MCF 10A (cell line): Measurements from ENCODE around the gene VEZF1. TPM values are rescaled to one million over a fixed set of nuclear protein-coding genes. Genes with fewer than 3 reads are reported as not detected.
A peak's percentile ranks its signal among the peaks of the same experiment; 100 is the strongest.

Source experiments
- BruUV-seq: library from RNA; stranded (reverse); fragments of 400-500 nt; replicated peaks from 2 replicates; lab custom pipeline; 2021; lab: Mats Ljungman, UMichigan
- CTCF ChIA-PET: fragments of 300-600 bp; sonication (Branson Sonifier 250); formaldehyde crosslinking; extraction: SDS; loops from one replicate; lab custom pipeline; 2021; ENCODE audit warnings: antibody characterized with exemption, inconsistent platforms; lab: Yijun Ruan, JAX
- POLR2A ChIA-PET: fragments of 300-600, 350-650 bp; sonication (Branson Sonifier 250); formaldehyde crosslinking; extraction: SDS; loops from one replicate; lab custom pipeline; 2020; ENCODE audit warnings: antibody characterized with exemption, inconsistent platforms; lab: Yijun Ruan, JAX
- DNase-seq: peaks from one replicate; pipeline ENCODE4 v3.0.0-alpha.2; 2018; ENCODE audit not compliant: unreplicated experiment
- H3K27ac Mint-ChIP-seq: one replicate; pipeline ENCODE4 v1.8.0; 2022; ENCODE audit warnings: mild to moderate bottlenecking, low read depth, mixed read lengths; ENCODE audit not compliant: unreplicated experiment
- H3K27me3 Mint-ChIP-seq: one replicate; pipeline ENCODE4 v1.8.0; 2022; ENCODE audit warnings: mixed read lengths; ENCODE audit not compliant: insufficient read depth, unreplicated experiment
- H3K36me3 Mint-ChIP-seq: one replicate; pipeline ENCODE4 v1.8.0; 2022; ENCODE audit warnings: mild to moderate bottlenecking, moderate library complexity, mixed read lengths; ENCODE audit not compliant: insufficient read depth, unreplicated experiment
- H3K4me1 Mint-ChIP-seq: one replicate; pipeline ENCODE4 v1.8.0; 2022; ENCODE audit warnings: mixed read lengths; ENCODE audit not compliant: insufficient read depth, unreplicated experiment
- H3K4me3 Mint-ChIP-seq: one replicate; pipeline ENCODE4 v1.8.0; 2022; ENCODE audit warnings: mild to moderate bottlenecking, moderate library complexity, mixed read lengths; ENCODE audit not compliant: unreplicated experiment
- H3K9me3 Mint-ChIP-seq: one replicate; pipeline ENCODE4 v1.8.0; 2022; ENCODE audit warnings: mixed read lengths; ENCODE audit not compliant: unreplicated experiment
- CTCF ChIP-seq: fragments of 200-600 bp; IDR thresholded peaks from one replicate; pipeline ENCODE4 v1.8.0; 2022; ENCODE audit warnings: antibody characterized with exemption, mild to moderate bottlenecking; ENCODE audit not compliant: unreplicated experiment
- intact Hi-C: fragments of 100-400 bp; cut with micrococcal nuclease; formaldehyde crosslinking; loops from 2 replicates; pipeline ENCODE4 v1.14.1; 2022
- total RNA-seq: library from RNA; stranded (reverse); gene quantifications from 2 replicates; pipeline ENCODE4 v1.2.3, GENCODE V29; 2022

VEZF1 gene
- total RNA-seq, 1 experiment from 2014 or later: 66.8 TPM

- ChIA-PET POLR2A (interaction anchor here (1.1 to 1.3 kb wide), 2 partner anchors 14 to 24 kb away, joined by 3 read pairs; no protein-coding TSS in a partner anchor), CTCF (interaction anchor here (1.5 kb wide), 2 partner anchors 19 to 34 kb away, joined by 4 to 7 read pairs; no protein-coding TSS in a partner anchor)
- Mint-ChIP-seq H3K9me3 (no peaks in the 10 kb centered on the region), H3K36me3 (peaks cover 17% of the 10 kb centered on the region), H3K4me3 (no peak overlapping the region), H3K4me1 (peaks cover 17% of the 10 kb centered on the region), H3K27me3 (no peaks in the 10 kb centered on the region), H3K27ac (peak overlapping the region; percentile 35)
- no peak for TF ChIP-seq CTCF
- no TSS peak for BruUV-seq
- intact Hi-C loops: no loop called here
- DNase-seq: no peak
Observed at GRCh38 chr17:57926723-57927047, 61.4 kb downstream of the VEZF1 start.

- intact Hi-C loops: no loop called here
- CTCF ChIA-PET: interaction anchor here (0.6 to 0.7 kb wide), 2 partner anchors 70 to 126 kb away, joined by 3 read pairs; no protein-coding TSS in a partner anchor
- no peak overlapping the region for H3K27ac Mint-ChIP-seq
- POLR2A ChIA-PET: no interaction called here
- H3K9me3 Mint-ChIP-seq: no peaks in the 10 kb centered on the region
- TF ChIP-seq CTCF: no peak
- DNase-seq: no peak
- H3K27me3 Mint-ChIP-seq: no peaks in the 10 kb centered on the region
- peaks cover 17% of the 10 kb centered on the region for H3K36me3 Mint-ChIP-seq
- no peak overlapping the region for H3K4me3 Mint-ChIP-seq
- peaks cover 20% of the 10 kb centered on the region for H3K4me1 Mint-ChIP-seq
- no TSS peak for BruUV-seq
Observed at GRCh38 chr17:57925361-57925990, 62.6 kb downstream of the VEZF1 start.

GRCh38 chr17:57924677-57925076, 63.4 kb downstream of the VEZF1 start:
- H3K27ac Mint-ChIP-seq: no peak overlapping the region
- POLR2A ChIA-PET: no interaction called here

More at GRCh38 chr17:57924677-57925076, 63.4 kb downstream of the VEZF1 start:
- TF ChIP-seq CTCF: no peak
- no peak for DNase-seq
- no TSS peak for BruUV-seq
- Mint-ChIP-seq H3K4me1 (peaks cover 20% of the 10 kb centered on the region), H3K36me3 (peaks cover 17% of the 10 kb centered on the region), H3K27me3 (no peaks in the 10 kb centered on the region), H3K9me3 (no peaks in the 10 kb centered on the region), H3K4me3 (no peak overlapping the region)
- CTCF ChIA-PET: interaction anchor here (0.6 kb wide), 1 partner anchor 127 kb away, joined by 3 read pairs; no protein-coding TSS in a partner anchor
- intact Hi-C loops: no loop called here

Other genes with a start within 250 kb of the VEZF1 start
- gene CCDC182, start 243.0 kb downstream of the VEZF1 start, total RNA-seq: not detected in 2 replicates
- gene MRPS23, start 138.2 kb downstream of the VEZF1 start, total RNA-seq: 54.1 and 59.3 TPM in 2 replicates
- gene CUEDC1, start 32.8 kb downstream of the VEZF1 start, total RNA-seq: 15.6 and 21.5 TPM in 2 replicates
- gene SRSF1, start 19.0 kb upstream of the VEZF1 start, total RNA-seq: 381 and 493 TPM in 2 replicates
- 15.5 and 22.3 TPM in 2 replicates for gene DYNLL2, start 95.2 kb upstream of the VEZF1 start, total RNA-seq
- gene OR4D1, start 160.1 kb upstream of the VEZF1 start, total RNA-seq: not detected in 2 replicates
- not detected in 2 replicates for gene OR4D2, start 178.7 kb upstream of the VEZF1 start, total RNA-seq
- gene EPX, start 204.5 kb upstream of the VEZF1 start, total RNA-seq: not detected in 2 replicates
- 15.4 and 22.8 TPM in 2 replicates for gene MKS1, start 231.0 kb upstream of the VEZF1 start, total RNA-seq